Activated naive CD4-positive, alpha-beta T cell (primary cell): Measurements from ENCODE around the gene UHRF1.
"Not testable (repeated sequence)": the region's sequence is repeated elsewhere in the genome, so short reads cannot be mapped to it uniquely, and the experiment has no call there.

Experiments
- DNase-seq, 4 experiments: peaks; one replicate each; lab custom pipeline; 2025; lab: John Stamatoyannopoulos, UW

Gene UHRF1

GRCh38 chr19:4909156-4909896, at the start of gene UHRF1:
Gene UHRF1, plus strand, starts transcription at chr19:4909501. Its CDS starts 1,385 bp downstream, at chr19:4910886.
- peak in 2 of 4 experiments; percentile 28 to 38 for DNase-seq

- no peak for DNase-seq
These were observed 49.6 kb upstream of the UHRF1 start for GRCh38 chr19:4859697-4860096.

- no peak for DNase-seq
These were observed 48.2 kb upstream of the UHRF1 start for GRCh38 chr19:4861147-4861546.

- peak in 1 of 4 experiments; percentile 39 for DNase-seq
These were observed 42.5 kb upstream of the UHRF1 start for GRCh38 chr19:4866595-4867424.

- peak; percentile 70 to 86 (median 84) for DNase-seq
These were observed 41.6 kb upstream of the UHRF1 start, which contains the start of gene PLIN3 for GRCh38 chr19:4867534-4868285. Gene PLIN3, minus strand, starts transcription at chr19:4867667. Its CDS starts 6,273 bp downstream, at chr19:4861394.

- no peak for DNase-seq
These were observed 40.9 kb upstream of the UHRF1 start for GRCh38 chr19:4868286-4868834.

- DNase-seq, result no peak
These were observed 39.1 kb upstream of the UHRF1 start for GRCh38 chr19:4870025-4870700.

GRCh38 chr19:4871711-4872110, 37.6 kb upstream of the UHRF1 start:
- no peak for DNase-seq

- DNase-seq, result no peak
These were observed 35.4 kb upstream of the UHRF1 start for GRCh38 chr19:4873930-4874329.

- DNase-seq, result no peak
These were observed 31.4 kb upstream of the UHRF1 start for GRCh38 chr19:4877753-4878490.

- peak in 1 of 4 experiments; percentile 26 for DNase-seq
These were observed 30.8 kb upstream of the UHRF1 start for GRCh38 chr19:4878491-4878968.

GRCh38 chr19:4879041-4879440, 30.3 kb upstream of the UHRF1 start:
- no peak for DNase-seq

- DNase-seq, result not testable (repeated sequence)
These were observed 26.4 kb upstream of the UHRF1 start for GRCh38 chr19:4882874-4883273.

- DNase-seq, result not testable (repeated sequence)
These were observed 24.3 kb upstream of the UHRF1 start for GRCh38 chr19:4884993-4885392.

GRCh38 chr19:4887803-4888202, 21.5 kb upstream of the UHRF1 start:
- DNase-seq, result not testable (repeated sequence)

- no peak for DNase-seq
These were observed 20.1 kb upstream of the UHRF1 start for GRCh38 chr19:4889034-4889815.

GRCh38 chr19:4891066-4891465, 18.2 kb upstream of the UHRF1 start:
- DNase-seq, result no peak

GRCh38 chr19:4892962-4893361, 16.3 kb upstream of the UHRF1 start:
- DNase-seq, result not testable (repeated sequence)

- no peak for DNase-seq
These were observed 12.9 kb upstream of the UHRF1 start for GRCh38 chr19:4896372-4896771.

- DNase-seq, result no peak
These were observed 12.2 kb upstream of the UHRF1 start for GRCh38 chr19:4897146-4897545.
